SK-N-SH treated with all-trans-retinoic acid at 6 μM for 48 hours (cell line): ENCODE measurements around the gene ZFHX3.

ENCODE experiments used
- ATAC-seq: fragments of 200-7000 bp; cut with Tn5 transposase; 3 replicates; pipeline ENCODE4 v1.9.1; 2020; ENCODE audit warnings: mild to moderate bottlenecking, moderate library complexity
- BACH2 ChIP-seq: fragments of 250-450 bp; sonication (Bioruptor Pico); IDR thresholded peaks from 2 replicates; pipeline ENCODE4 v1.9.0; 2021; ENCODE audit warnings: mild to moderate bottlenecking, borderline replicate concordance
- CSDC2 ChIP-seq: fragments of 250-450 bp; sonication (Bioruptor Pico); IDR thresholded peaks from 2 replicates; pipeline ENCODE4 v1.5.0; 2020; ENCODE audit warnings: mild to moderate bottlenecking, moderate library complexity
- ESRRG ChIP-seq: fragments of 250-450 bp; sonication (Bioruptor Pico); IDR thresholded peaks from 2 replicates; pipeline ENCODE4 v1.6.1; 2021; ENCODE audit warnings: mild to moderate bottlenecking
- GLIS3 ChIP-seq: fragments of 250-450 bp; sonication (Bioruptor Pico); IDR thresholded peaks from 2 replicates; pipeline ENCODE4 v1.5.0; 2020; ENCODE audit warnings: mild to moderate bottlenecking, moderate library complexity
- ISL1 ChIP-seq: fragments of 250-450 bp; sonication (Bioruptor Pico); IDR thresholded peaks from 2 replicates; pipeline ENCODE4 v2.1.2; 2022; ENCODE audit warnings: mild to moderate bottlenecking, moderate library complexity
- PPARA ChIP-seq: fragments of 250-450 bp; sonication (Bioruptor Pico); IDR thresholded peaks from 2 replicates; pipeline ENCODE4 v1.5.0; 2020; ENCODE audit warnings: mild to moderate bottlenecking, borderline replicate concordance
- TCF4 ChIP-seq: fragments of 250-450 bp; sonication (Bioruptor Pico); IDR thresholded peaks from 2 replicates; pipeline ENCODE4 v1.8.0; 2021; ENCODE audit warnings: mild to moderate bottlenecking, moderate library complexity, borderline replicate concordance
- TOX ChIP-seq: fragments of 250-450 bp; sonication (Bioruptor Pico); IDR thresholded peaks from 2 replicates; pipeline ENCODE4 v1.8.0; 2021; ENCODE audit warnings: mild to moderate bottlenecking, moderate library complexity, borderline replicate concordance
- TSHZ2 ChIP-seq: fragments of 250-450 bp; sonication (Bioruptor Pico); IDR thresholded peaks from 2 replicates; pipeline ENCODE4 v1.5.0; 2020; ENCODE audit warnings: mild to moderate bottlenecking, moderate library complexity
- ZC3H10 ChIP-seq: fragments of 250-450 bp; sonication (Bioruptor Pico); IDR thresholded peaks from 2 replicates; pipeline ENCODE4 v1.5.1; 2021; ENCODE audit warnings: mild to moderate bottlenecking, moderate library complexity
- ZFP3 ChIP-seq: fragments of 250-450 bp; sonication (Bioruptor Pico); IDR thresholded peaks from 2 replicates; pipeline ENCODE4 v1.5.0; 2020; ENCODE audit warnings: mild to moderate bottlenecking, moderate library complexity
- ZNF565 ChIP-seq: fragments of 450-650 bp; formaldehyde crosslinking; conservative IDR thresholded peaks from 2 replicates; pipeline ENCODE4 v1.5.0; 2020; ENCODE audit warnings: low read depth, mild to moderate bottlenecking, moderate library complexity
- ZNF70 ChIP-seq: fragments of 450-650 bp; formaldehyde crosslinking; IDR thresholded peaks from 2 replicates; pipeline ENCODE4 v1.5.0; 2020; ENCODE audit warnings: mild to moderate bottlenecking, moderate library complexity
- TF ChIP-seq, protein P1 (sequence below): fragments of 250-450 bp; sonication (Bioruptor Pico); IDR thresholded peaks from 2 replicates; pipeline ENCODE4 v1.8.0; 2020; ENCODE audit warnings: mild to moderate bottlenecking, moderate library complexity, borderline replicate concordance
- TF ChIP-seq, protein P2 (sequence below): fragments of 250-450 bp; sonication (Bioruptor Pico); IDR thresholded peaks from 2 replicates; pipeline ENCODE4 v1.8.0; 2021; ENCODE audit warnings: low read depth, mild to moderate bottlenecking, moderate library complexity, borderline replicate concordance
- TF ChIP-seq, protein P3 (sequence below): fragments of 250-450 bp; sonication (Bioruptor Pico); IDR thresholded peaks from 2 replicates; pipeline ENCODE4 v1.5.1; 2021; ENCODE audit warnings: mild to moderate bottlenecking, moderate library complexity

The ZFHX3 gene

DNA sequence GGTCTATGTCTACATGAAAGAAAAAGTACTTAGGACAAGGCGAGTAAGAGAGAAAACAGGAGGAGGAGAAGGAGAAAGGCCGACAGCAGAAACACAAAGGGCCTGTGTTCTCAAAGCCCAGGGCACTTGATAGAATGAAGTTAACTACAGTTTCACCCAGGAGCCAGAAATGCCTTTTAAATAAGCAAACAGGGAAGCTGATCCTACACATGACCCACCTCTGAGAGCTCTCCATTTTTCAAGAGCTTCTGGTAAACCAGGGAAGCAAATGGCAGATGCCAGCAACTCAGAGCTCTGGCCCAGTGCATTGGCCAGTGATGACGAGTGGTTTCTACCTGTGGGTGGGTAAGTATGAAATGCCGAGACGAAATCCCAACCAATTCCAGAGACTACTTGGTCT, 163.4 kb downstream of the ZFHX3 start (continued):
- TF ChIP-seq, protein P1, sequence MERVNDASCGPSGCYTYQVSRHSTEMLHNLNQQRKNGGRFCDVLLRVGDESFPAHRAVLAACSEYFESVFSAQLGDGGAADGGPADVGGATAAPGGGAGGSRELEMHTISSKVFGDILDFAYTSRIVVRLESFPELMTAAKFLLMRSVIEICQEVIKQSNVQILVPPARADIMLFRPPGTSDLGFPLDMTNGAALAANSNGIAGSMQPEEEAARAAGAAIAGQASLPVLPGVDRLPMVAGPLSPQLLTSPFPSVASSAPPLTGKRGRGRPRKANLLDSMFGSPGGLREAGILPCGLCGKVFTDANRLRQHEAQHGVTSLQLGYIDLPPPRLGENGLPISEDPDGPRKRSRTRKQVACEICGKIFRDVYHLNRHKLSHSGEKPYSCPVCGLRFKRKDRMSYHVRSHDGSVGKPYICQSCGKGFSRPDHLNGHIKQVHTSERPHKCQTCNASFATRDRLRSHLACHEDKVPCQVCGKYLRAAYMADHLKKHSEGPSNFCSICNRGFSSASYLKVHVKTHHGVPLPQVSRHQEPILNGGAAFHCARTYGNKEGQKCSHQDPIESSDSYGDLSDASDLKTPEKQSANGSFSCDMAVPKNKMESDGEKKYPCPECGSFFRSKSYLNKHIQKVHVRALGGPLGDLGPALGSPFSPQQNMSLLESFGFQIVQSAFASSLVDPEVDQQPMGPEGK (CRISPR knock-in tag): no peak
- no peak for TF ChIP-seq GLIS3
- TF ChIP-seq ZFP3: no peak
- TF ChIP-seq CSDC2 (CRISPR knock-in tag): no peak
- TF ChIP-seq ISL1: no peak

DNA sequence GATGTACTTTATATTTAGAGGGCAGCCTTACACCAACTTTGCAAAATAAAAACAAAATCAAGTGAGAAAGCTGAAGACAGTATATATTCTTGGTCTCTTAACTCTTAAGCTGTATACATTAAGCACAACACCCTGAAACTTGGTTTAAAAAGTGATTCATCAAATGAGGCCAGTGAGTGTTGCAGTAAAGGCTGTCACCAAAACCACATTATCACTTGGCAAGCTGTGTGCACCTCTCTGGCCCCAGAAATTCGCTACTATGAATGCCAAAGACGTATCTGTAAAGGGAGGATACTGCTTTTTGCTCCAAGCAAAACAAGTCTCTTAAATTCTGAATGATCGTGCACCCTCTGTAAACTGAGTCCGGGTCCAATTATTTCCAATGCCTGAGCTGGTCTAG, 163.9 kb downstream of the ZFHX3 start:
- TF ChIP-seq ZFP3 (no peak), PPARA (CRISPR knock-in tag) (no peak), BACH2 (CRISPR knock-in tag) (no peak), TSHZ2 (no peak), ISL1 (no peak), ZNF70 (CRISPR knock-in tag) (no peak), ESRRG (CRISPR knock-in tag) (no peak), TCF4 (CRISPR knock-in tag) (no peak), TOX (no peak), ZNF565 (CRISPR knock-in tag) (no peak), ZC3H10 (CRISPR knock-in tag) (no peak)
- TF ChIP-seq, protein P1 (CRISPR knock-in tag): no peak
- TF ChIP-seq, protein P2, sequence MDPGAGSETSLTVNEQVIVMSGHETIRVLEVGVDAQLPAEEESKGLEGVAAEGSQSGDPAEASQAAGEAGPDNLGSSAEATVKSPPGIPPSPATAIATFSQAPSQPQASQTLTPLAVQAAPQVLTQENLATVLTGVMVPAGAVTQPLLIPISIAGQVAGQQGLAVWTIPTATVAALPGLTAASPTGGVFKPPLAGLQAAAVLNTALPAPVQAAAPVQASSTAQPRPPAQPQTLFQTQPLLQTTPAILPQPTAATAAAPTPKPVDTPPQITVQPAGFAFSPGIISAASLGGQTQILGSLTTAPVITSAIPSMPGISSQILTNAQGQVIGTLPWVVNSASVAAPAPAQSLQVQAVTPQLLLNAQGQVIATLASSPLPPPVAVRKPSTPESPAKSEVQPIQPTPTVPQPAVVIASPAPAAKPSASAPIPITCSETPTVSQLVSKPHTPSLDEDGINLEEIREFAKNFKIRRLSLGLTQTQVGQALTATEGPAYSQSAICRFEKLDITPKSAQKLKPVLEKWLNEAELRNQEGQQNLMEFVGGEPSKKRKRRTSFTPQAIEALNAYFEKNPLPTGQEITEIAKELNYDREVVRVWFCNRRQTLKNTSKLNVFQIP (CRISPR knock-in tag): no peak
- TF ChIP-seq, protein P3, sequence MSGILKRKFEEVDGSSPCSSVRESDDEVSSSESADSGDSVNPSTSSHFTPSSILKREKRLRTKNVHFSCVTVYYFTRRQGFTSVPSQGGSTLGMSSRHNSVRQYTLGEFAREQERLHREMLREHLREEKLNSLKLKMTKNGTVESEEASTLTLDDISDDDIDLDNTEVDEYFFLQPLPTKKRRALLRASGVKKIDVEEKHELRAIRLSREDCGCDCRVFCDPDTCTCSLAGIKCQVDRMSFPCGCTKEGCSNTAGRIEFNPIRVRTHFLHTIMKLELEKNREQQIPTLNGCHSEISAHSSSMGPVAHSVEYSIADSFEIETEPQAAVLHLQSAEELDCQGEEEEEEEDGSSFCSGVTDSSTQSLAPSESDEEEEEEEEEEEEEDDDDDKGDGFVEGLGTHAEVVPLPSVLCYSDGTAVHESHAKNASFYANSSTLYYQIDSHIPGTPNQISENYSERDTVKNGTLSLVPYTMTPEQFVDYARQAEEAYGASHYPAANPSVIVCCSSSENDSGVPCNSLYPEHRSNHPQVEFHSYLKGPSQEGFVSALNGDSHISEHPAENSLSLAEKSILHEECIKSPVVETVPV (CRISPR knock-in tag): no peak
- ATAC-seq: no peak

DNA sequence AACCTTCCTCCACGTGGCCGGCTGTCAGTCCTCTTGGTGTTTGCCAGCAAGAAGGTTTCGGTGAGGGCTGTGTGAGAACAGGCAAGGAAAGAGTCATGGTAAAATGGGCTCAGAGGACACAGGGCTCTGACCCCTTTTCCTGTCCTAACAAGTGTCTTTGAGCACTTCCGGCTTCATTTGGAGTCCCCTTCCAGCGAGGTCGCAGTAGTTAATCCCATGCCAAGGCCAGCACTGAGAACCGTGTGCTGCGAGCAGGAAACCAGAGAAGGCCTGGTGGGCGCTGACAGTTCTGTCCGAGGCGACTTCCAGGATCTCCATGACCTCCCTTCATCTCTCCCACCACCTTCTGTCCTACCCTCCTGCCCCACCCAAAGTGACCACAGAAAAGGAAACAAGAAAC, 168.1 kb downstream of the ZFHX3 start:
- TF ChIP-seq, protein P3 (CRISPR knock-in tag): no peak
- ATAC-seq: no peak
